HepG2 (cell line): ENCODE measurements around the gene GPER1. TPM values are rescaled to one million over a fixed set of nuclear protein-coding genes. Genes with fewer than 3 reads are reported as not detected.

Experiments used
- ELF1 ChIP-seq: sonication (generic); formaldehyde crosslinking; IDR thresholded peaks from 2 replicates; pipeline ENCODE4 v1.4.0; 2020; ENCODE audit warnings: missing genetic modification reagents
- GTF3A ChIP-seq: sonication (generic); formaldehyde crosslinking; conservative IDR thresholded peaks from 2 replicates; pipeline ENCODE4 v1.4.0; 2020; ENCODE audit warnings: mild to moderate bottlenecking, missing genetic modification reagents
- KLF12 ChIP-seq: sonication (generic); formaldehyde crosslinking; IDR thresholded peaks from 2 replicates; pipeline ENCODE4 v1.4.0; 2020; ENCODE audit warnings: missing genetic modification reagents, borderline replicate concordance
- PRMT3 ChIP-seq: sonication (generic); formaldehyde crosslinking; IDR thresholded peaks from 2 replicates; pipeline ENCODE4 v1.8.1; 2022; ENCODE audit warnings: low read depth, mild to moderate bottlenecking, moderate library complexity, missing genetic modification reagents, borderline replicate concordance
- SAP130 ChIP-seq: IDR thresholded peaks from 2 replicates; pipeline ENCODE4 v1.6.1; 2016; ENCODE audit warnings: low read depth
- SIN3A ChIP-seq: IDR thresholded peaks from 2 replicates; pipeline ENCODE4 v1.6.1; 2011; ENCODE audit warnings: low read depth, mild to moderate bottlenecking, control low read depth, low read length, borderline replicate concordance
- TBL1XR1 ChIP-seq: fragments of 150-350 bp; IDR thresholded peaks from 2 replicates; pipeline ENCODE4 v1.6.1; 2014; ENCODE audit warnings: borderline replicate concordance, low read length; ENCODE audit not compliant: partially characterized antibody
- ZBTB38 ChIP-seq: sonication (generic); formaldehyde crosslinking; IDR thresholded peaks from 2 replicates; pipeline ENCODE4 v1.5.1; 2020; ENCODE audit warnings: mild to moderate bottlenecking, missing genetic modification reagents
- ZNF224 ChIP-seq: sonication (generic); formaldehyde crosslinking; IDR thresholded peaks from 2 replicates; pipeline ENCODE4 v1.5.0; 2020; ENCODE audit warnings: mild to moderate bottlenecking, missing genetic modification reagents
- ZNF619 ChIP-seq: sonication (generic); formaldehyde crosslinking; IDR thresholded peaks from 2 replicates; pipeline ENCODE4 v1.4.0; 2020; ENCODE audit warnings: mild to moderate bottlenecking, missing genetic modification reagents
- polyA plus RNA-seq, 8 experiments: library from polyadenylated mRNA; depleted of rRNA in 3 of 8; stranded (reverse) in 7 of 8; unstranded in 1 of 8; fragments of >200 nt; fragmentation: Illumina TruSeq in 4 of 8; extraction: Trizol in 4 of 8; gene quantifications; 2 replicates each; pipeline versions ENCODE4 v1.2.1 to v1.2.3, GENCODE V29; 2011 to 2016; ENCODE audit warnings: low read depth in 4 of 8, missing spikeins in 1 of 8, mixed read lengths in 1 of 8; ENCODE audit not compliant: insufficient read depth in 1 of 8
- total RNA-seq, 5 experiments: library from RNA; depleted of rRNA; stranded (reverse); fragments of >200 nt; fragmentation: Illumina TruSeq; extraction: Trizol; gene quantifications; 2 replicates each; pipeline ENCODE4 v1.2.3, GENCODE V29; 2016; ENCODE audit warnings: low read depth in 1 of 5
- TF ChIP-seq, protein P1 (sequence below), 2 experiments: sonication (generic) in 1 of 2; formaldehyde crosslinking in 1 of 2; IDR thresholded peaks; 2 replicates each; pipeline versions ENCODE4 v1.4.0 to v1.6.1; 2016 to 2020; ENCODE audit warnings: borderline replicate concordance in 1 of 2, low read depth in 1 of 2, mild to moderate bottlenecking in 1 of 2, missing genetic modification reagents in 1 of 2
- TF ChIP-seq, protein P2 (sequence below): sonication (generic); formaldehyde crosslinking; IDR thresholded peaks from 2 replicates; pipeline ENCODE4 v1.8.0; 2022; ENCODE audit warnings: mild to moderate bottlenecking, missing genetic modification reagents, moderate library complexity
- TF ChIP-seq, protein P3 (sequence below): sonication (generic); formaldehyde crosslinking; IDR thresholded peaks from 2 replicates; pipeline ENCODE4 v1.5.0; 2020; ENCODE audit warnings: mild to moderate bottlenecking, missing genetic modification reagents, borderline replicate concordance
- TF ChIP-seq, protein P4 (sequence below): sonication (generic); formaldehyde crosslinking; IDR thresholded peaks from 2 replicates; pipeline ENCODE4 v1.5.0; 2020; ENCODE audit warnings: mild to moderate bottlenecking, missing genetic modification reagents
- TF ChIP-seq, protein P5 (sequence below): IDR thresholded peaks from 2 replicates; pipeline ENCODE4 v1.6.1; 2016; ENCODE audit warnings: mild to moderate bottlenecking

The GPER1 gene
- total and polyA plus RNA-seq, 2 of the 13 experiments (the other 11 are each of a cell fraction or from before 2014, with no cell fraction given): 12.7 to 19.7 TPM

DNA sequence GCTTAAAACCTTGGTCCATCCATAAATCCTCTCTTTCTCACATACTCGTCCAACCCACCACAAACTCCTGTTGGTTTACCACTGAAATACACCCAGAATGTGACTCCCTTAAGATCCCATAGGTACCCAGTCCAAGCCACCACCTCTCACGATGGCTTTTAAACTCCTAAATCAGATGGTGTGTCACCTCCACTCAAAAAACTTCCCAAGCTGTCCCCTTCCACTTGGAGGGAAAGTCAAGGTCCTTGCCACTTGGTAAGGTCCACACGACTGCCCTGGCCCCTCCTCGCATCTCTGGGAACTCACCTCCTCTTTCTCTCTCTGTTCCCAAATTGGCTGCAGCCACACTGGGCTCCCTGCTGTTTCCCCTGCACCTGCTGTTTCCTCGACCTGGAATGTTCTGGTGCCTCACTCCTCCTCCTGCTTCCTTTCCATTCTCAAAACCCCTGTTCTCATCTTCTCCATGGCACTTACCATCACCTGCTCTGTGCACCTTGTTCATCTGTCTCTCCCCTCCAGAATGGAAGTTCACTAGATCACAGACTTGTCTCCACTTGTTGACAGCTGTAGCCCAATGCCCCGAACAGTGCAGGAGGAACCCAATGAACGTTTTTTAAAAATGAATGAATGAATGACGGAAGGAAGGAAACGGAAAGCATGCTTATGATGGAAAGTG, 49.1 kb downstream of the GPER1 start (continued):
- TF ChIP-seq, protein P1, sequence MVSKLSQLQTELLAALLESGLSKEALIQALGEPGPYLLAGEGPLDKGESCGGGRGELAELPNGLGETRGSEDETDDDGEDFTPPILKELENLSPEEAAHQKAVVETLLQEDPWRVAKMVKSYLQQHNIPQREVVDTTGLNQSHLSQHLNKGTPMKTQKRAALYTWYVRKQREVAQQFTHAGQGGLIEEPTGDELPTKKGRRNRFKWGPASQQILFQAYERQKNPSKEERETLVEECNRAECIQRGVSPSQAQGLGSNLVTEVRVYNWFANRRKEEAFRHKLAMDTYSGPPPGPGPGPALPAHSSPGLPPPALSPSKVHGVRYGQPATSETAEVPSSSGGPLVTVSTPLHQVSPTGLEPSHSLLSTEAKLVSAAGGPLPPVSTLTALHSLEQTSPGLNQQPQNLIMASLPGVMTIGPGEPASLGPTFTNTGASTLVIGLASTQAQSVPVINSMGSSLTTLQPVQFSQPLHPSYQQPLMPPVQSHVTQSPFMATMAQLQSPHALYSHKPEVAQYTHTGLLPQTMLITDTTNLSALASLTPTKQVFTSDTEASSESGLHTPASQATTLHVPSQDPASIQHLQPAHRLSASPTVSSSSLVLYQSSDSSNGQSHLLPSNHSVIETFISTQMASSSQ (IDR thresholded peaks at IDR 0.05; ENCODE audit: low read depth): no peak
- TF ChIP-seq, protein P1 (CRISPR knock-in tag; IDR thresholded peaks at IDR 0.05; ENCODE audit: borderline replicate concordance): no peak
- TF ChIP-seq, protein P2, sequence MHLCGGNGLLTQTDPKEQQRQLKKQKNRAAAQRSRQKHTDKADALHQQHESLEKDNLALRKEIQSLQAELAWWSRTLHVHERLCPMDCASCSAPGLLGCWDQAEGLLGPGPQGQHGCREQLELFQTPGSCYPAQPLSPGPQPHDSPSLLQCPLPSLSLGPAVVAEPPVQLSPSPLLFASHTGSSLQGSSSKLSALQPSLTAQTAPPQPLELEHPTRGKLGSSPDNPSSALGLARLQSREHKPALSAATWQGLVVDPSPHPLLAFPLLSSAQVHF (CRISPR knock-in tag): no peak
- TF ChIP-seq TBL1XR1: no peak
- no peak for TF ChIP-seq ZNF619 (CRISPR knock-in tag)
- TF ChIP-seq, protein P3, sequence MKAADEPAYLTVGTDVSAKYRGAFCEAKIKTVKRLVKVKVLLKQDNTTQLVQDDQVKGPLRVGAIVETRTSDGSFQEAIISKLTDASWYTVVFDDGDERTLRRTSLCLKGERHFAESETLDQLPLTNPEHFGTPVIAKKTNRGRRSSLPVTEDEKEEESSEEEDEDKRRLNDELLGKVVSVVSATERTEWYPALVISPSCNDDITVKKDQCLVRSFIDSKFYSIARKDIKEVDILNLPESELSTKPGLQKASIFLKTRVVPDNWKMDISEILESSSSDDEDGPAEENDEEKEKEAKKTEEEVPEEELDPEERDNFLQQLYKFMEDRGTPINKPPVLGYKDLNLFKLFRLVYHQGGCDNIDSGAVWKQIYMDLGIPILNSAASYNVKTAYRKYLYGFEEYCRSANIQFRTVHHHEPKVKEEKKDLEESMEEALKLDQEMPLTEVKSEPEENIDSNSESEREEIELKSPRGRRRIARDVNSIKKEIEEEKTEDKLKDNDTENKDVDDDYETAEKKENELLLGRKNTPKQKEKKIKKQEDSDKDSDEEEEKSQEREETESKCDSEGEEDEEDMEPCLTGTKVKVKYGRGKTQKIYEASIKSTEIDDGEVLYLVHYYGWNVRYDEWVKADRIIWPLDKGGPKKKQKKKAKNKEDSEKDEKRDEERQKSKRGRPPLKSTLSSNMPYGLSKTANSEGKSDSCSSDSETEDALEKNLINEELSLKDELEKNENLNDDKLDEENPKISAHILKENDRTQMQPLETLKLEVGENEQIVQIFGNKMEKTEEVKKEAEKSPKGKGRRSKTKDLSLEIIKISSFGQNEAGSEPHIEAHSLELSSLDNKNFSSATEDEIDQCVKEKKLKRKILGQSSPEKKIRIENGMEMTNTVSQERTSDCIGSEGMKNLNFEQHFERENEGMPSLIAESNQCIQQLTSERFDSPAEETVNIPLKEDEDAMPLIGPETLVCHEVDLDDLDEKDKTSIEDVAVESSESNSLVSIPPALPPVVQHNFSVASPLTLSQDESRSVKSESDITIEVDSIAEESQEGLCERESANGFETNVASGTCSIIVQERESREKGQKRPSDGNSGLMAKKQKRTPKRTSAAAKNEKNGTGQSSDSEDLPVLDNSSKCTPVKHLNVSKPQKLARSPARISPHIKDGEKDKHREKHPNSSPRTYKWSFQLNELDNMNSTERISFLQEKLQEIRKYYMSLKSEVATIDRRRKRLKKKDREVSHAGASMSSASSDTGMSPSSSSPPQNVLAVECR (CRISPR knock-in tag): peak; percentile 34; the same call in 1 of the 2 replicates
- TF ChIP-seq, protein P4, sequence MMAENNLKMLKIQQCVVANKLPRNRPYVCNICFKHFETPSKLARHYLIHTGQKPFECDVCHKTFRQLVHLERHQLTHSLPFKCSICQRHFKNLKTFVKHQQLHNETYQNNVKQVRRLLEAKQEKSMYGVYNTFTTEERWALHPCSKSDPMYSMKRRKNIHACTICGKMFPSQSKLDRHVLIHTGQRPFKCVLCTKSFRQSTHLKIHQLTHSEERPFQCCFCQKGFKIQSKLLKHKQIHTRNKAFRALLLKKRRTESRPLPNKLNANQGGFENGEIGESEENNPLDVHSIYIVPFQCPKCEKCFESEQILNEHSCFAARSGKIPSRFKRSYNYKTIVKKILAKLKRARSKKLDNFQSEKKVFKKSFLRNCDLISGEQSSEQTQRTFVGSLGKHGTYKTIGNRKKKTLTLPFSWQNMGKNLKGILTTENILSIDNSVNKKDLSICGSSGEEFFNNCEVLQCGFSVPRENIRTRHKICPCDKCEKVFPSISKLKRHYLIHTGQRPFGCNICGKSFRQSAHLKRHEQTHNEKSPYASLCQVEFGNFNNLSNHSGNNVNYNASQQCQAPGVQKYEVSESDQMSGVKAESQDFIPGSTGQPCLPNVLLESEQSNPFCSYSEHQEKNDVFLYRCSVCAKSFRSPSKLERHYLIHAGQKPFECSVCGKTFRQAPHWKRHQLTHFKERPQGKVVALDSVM: no peak
- TF ChIP-seq ZNF224 (CRISPR knock-in tag): no peak
- 0 out of 2 replicates have a peak, but pooled peaks have one; percentile 6 for TF ChIP-seq SIN3A
- TF ChIP-seq ZBTB38 (CRISPR knock-in tag): 0 out of 2 replicates have a peak, but pooled peaks have one; percentile 27
- no peak for TF ChIP-seq KLF12 (CRISPR knock-in tag)
- TF ChIP-seq, protein P5, sequence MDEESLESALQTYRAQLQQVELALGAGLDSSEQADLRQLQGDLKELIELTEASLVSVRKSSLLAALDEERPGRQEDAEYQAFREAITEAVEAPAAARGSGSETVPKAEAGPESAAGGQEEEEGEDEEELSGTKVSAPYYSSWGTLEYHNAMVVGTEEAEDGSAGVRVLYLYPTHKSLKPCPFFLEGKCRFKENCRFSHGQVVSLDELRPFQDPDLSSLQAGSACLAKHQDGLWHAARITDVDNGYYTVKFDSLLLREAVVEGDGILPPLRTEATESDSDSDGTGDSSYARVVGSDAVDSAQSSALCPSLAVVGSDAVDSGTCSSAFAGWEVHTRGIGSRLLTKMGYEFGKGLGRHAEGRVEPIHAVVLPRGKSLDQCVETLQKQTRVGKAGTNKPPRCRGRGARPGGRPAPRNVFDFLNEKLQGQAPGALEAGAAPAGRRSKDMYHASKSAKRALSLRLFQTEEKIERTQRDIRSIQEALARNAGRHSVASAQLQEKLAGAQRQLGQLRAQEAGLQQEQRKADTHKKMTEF (CRISPR knock-in tag): no peak
- peak; percentile 36; the same call in 1 of the 2 replicates for TF ChIP-seq SAP130
- no peak for TF ChIP-seq PRMT3
- TF ChIP-seq GTF3A (CRISPR knock-in tag): no peak
- no peak for TF ChIP-seq ELF1 (CRISPR knock-in tag)
